ENCODE results near the gene GALE.
"Not testable (repeated sequence)": the region's sequence is repeated elsewhere in the genome, so short reads cannot be mapped to it uniquely, and the experiment has no call there.

GALE gene

DNA sequence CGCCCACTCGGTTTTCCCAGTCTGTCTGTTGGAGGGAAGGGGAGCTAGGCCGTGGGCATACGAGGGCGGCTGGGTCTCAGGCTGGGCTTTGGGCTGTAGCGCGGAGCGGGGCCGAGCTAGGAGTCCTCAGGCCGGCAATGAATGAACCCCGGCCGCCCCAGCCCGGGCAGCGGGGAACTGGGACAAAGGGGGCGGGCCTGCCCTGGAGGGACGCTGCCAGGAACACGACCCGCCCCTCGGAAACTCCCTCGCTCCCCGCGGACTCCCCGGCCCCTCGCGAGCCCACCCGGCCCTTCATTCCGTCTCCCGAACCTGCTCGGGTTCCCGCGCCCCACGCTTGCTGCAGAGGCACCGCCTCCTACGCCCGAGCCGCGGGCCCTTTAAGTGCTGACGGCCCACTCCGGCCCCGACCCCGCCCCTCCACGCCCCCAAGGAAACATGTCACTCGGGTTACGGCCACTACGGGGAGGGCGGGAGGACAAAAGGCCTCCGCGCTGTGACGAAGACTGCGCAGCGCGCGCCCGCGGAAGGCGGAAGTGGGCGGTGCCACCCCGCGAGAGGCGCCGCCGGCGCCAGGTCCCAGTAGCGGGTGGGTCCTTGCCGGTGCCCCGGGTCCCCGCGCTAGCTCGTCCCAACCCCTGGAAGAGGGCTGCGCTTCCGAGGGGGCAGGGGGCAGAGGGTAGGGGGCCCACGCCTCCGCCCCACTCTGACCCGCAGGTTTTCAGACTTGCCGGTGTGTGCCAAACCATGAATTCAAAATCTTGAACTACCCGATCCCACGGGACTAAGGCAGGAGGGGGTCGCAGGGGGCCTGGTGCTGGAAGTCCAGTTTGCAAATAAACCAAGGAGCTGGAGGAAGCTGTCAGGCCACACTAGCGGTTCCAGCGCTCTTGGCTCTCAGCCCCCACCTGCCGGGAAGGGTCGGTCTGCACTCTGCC, at the start of gene GALE:
Gene GALE (minus strand): TSS at position 355 of the 938 bp plus-strand sequence. CDS start 1,747 bp downstream, outside the sequence.
- Histone ChIP-seq H3K9ac (ENCODE audit: insufficient read length) (peak within 1 kb of the TSS; percentile 83), H3K27ac (peak within 1 kb of the TSS; percentile 48), H3K36me3 (ENCODE audit: insufficient read depth, low read length) (no peaks in the 10 kb centered on the region; the same call in 1 of the 2 replicates), H3K9me3 (ENCODE audit: low read depth, low read length) (no peaks in the 10 kb centered on the region), H3K4me3 (peak within 1 kb of the TSS; percentile 82)
- TF ChIP-seq POLR2AphosphoS5 (IDR thresholded peaks at IDR 0.05; ENCODE audit: borderline replicate concordance, low read depth, low read length): peak; percentile 85
- TF ChIP-seq FOXP2 (optimal IDR thresholded peaks at IDR 0.05; ENCODE audit: control extremely low read depth, extremely low read length, insufficient read depth): no peak
- no peak for TF ChIP-seq EZH2 (IDR thresholded peaks at IDR 0.05)
- peak; percentile 70 for DNase-seq (ENCODE audit: low read depth, low spot score)

DNA sequence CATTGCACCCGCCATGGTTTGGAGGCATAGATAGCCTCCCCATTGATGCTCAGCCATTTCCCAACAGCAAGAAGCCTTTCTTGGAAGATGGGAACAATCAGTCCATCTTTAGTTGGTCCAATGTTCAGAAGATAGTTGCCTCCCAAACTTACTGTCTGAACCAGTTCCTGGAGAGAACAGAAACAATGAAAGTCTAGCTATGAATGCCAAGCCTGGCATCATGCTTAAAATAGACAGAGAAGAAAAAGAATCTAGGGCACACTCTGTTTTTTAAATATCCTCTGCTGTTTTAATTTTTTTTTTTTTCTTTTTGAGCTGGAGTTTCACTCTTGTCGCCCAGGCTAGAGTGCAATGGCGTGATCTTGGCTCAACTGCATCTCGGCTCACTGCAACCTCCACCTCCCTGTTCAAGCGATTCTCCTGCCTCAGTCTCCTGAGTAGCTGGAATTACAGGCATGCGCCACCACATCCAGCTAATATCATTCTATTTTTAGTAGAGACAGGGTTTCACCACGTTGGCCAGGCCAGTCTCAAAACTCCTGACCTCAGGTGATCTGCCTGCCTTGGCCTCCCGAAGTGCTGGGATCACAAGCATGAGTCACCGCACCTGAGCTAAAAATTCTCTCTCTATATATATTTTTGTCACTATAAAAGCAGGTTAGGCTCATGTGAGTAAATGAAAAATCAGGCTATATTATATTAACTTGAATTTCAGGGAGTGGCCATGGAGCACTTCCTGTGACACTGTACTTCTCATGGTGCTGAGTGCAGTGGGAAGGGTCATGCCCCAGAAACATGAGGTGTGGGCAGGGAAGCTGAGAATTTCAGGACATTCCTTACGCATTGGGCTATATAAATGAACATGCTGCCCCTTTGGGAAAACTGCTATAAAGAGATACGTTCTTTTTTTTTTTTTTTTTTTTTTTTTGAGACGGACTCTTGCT, 48.4 kb upstream of the GALE start:
- Histone ChIP-seq H3K4me3 (no peak overlapping the region), H3K27ac (no peak overlapping the region), H3K36me3 (ENCODE audit: insufficient read depth, low read length) (peaks cover 38% of the 10 kb centered on the region), H3K9me3 (ENCODE audit: low read depth, low read length) (no peaks in the 10 kb centered on the region; the same call in 1 of the 2 replicates), H3K9ac (ENCODE audit: insufficient read length) (no peak overlapping the region)
- TF ChIP-seq FOXP2 (optimal IDR thresholded peaks at IDR 0.05; ENCODE audit: control extremely low read depth, extremely low read length, insufficient read depth): no peak
- TF ChIP-seq POLR2AphosphoS5 (IDR thresholded peaks at IDR 0.05; ENCODE audit: borderline replicate concordance, low read depth, low read length): no peak
- TF ChIP-seq EZH2 (IDR thresholded peaks at IDR 0.05): no peak
- no peak for DNase-seq (ENCODE audit: low read depth, low spot score)

- H3K9ac ChIP-seq (ENCODE audit: insufficient read length); H3K9me3 ChIP-seq (ENCODE audit: low read depth, low read length); DNase-seq (ENCODE audit: low read depth, low spot score); H3K27ac ChIP-seq; H3K4me3 ChIP-seq: not testable (repeated sequence)
- peaks cover 38% of the 10 kb centered on the region for H3K36me3 ChIP-seq (ENCODE audit: insufficient read depth, low read length)
These were observed 47.0 kb upstream of the GALE start for GRCh38 chr1:23847482-23848095.

DNA sequence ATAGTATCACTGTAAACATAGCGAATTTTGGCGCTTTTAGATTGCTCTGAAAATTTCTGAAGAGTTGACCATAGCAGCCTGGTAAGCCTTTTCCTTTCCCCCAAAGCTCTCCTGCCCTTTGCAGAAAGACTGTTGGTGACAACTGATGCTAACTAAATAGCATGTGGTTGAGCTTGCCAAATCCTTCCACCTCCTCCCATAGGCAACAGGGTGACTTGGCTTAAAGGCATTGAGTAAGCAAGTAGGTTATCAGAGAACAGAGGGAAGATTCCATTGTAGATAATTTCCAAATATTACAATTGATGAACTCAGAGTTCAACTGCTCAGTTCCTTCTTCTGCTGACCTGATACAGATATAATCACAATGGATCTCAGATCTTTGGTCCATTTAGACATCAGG, 44.6 kb upstream of the GALE start:
- Histone ChIP-seq H3K4me3 (no peak overlapping the region), H3K9me3 (ENCODE audit: low read depth, low read length) (no peaks in the 10 kb centered on the region; the same call in 1 of the 2 replicates), H3K36me3 (ENCODE audit: insufficient read depth, low read length) (peaks cover 38% of the 10 kb centered on the region), H3K9ac (ENCODE audit: insufficient read length) (no peak overlapping the region), H3K27ac (no peak overlapping the region)
- TF ChIP-seq EZH2 (IDR thresholded peaks at IDR 0.05) (no peak), POLR2AphosphoS5 (IDR thresholded peaks at IDR 0.05; ENCODE audit: borderline replicate concordance, low read depth, low read length) (no peak), FOXP2 (optimal IDR thresholded peaks at IDR 0.05; ENCODE audit: control extremely low read depth, extremely low read length, insufficient read depth) (no peak)
- no peak for DNase-seq (ENCODE audit: low read depth, low spot score)

- Histone ChIP-seq H3K4me3 (no peak overlapping the region), H3K9me3 (ENCODE audit: low read depth, low read length) (no peaks in the 10 kb centered on the region; the same call in 1 of the 2 replicates), H3K9ac (ENCODE audit: insufficient read length) (no peak overlapping the region), H3K27ac (no peak overlapping the region), H3K36me3 (ENCODE audit: insufficient read depth, low read length) (peaks cover 32% of the 10 kb centered on the region)
- DNase-seq (ENCODE audit: low read depth, low spot score): no peak
- TF ChIP-seq FOXP2 (optimal IDR thresholded peaks at IDR 0.05; ENCODE audit: control extremely low read depth, extremely low read length, insufficient read depth) (no peak), POLR2AphosphoS5 (IDR thresholded peaks at IDR 0.05; ENCODE audit: borderline replicate concordance, low read depth, low read length) (no peak), EZH2 (IDR thresholded peaks at IDR 0.05) (no peak)
These were observed 43.1 kb upstream of the GALE start for GRCh38 chr1:23843644-23844043.

DNA sequence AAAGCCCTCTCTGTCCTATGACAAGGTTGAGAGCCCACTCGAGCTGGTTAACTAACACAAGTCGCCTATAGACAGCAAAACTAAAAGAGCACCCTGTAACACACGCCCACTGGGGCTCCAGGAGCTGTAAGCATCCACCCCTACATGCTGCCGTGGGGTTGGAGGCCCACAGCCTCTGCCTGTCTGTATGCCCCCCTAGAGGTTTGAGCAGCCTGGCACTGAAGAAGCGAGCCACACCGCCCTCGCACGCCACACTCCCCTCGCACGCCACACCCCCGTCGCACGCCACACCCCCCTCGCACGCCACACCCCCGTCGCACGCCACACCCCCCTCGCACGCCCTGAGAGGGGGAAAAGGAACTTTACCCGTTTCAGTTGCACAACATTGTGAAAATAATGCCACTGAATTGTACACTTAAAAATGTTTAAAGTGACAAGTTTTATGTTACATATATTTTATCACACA, 37.9 kb upstream of the GALE start:
- Histone ChIP-seq H3K4me3 (peak overlapping the region; percentile 71), H3K27ac (peak overlapping the region; percentile 42; the same call in 1 of the 2 replicates), H3K36me3 (ENCODE audit: insufficient read depth, low read length) (no peaks in the 10 kb centered on the region), H3K9ac (ENCODE audit: insufficient read length) (peak overlapping the region; percentile 60), H3K9me3 (ENCODE audit: low read depth, low read length) (no peaks in the 10 kb centered on the region)
- TF ChIP-seq FOXP2 (optimal IDR thresholded peaks at IDR 0.05; ENCODE audit: control extremely low read depth, extremely low read length, insufficient read depth): no peak
- no peak for TF ChIP-seq EZH2 (IDR thresholded peaks at IDR 0.05)
- TF ChIP-seq POLR2AphosphoS5 (IDR thresholded peaks at IDR 0.05; ENCODE audit: borderline replicate concordance, low read depth, low read length): peak; percentile 30
- peak; percentile 6 for DNase-seq (ENCODE audit: low read depth, low spot score)

DNA sequence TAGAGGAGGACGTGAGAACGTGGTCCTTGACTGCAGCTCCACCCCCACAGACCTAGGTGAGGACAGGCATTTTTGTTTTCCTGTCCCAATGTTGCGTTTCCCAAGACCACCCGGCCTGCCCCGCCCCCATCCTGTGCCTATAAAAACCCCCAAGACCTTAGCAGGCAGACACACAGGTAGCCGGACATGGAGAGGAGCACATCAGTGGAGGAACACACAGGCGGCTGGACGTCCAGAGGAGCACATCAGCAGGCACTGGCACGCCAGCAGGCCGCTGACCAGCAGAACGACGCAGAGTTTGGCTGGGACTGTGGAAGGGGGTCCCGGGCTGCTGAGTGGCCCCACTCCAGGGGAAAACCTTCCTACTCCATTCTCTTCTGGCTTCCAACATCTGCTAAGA, 37.4 kb upstream of the GALE start:
- Histone ChIP-seq H3K9me3 (ENCODE audit: low read depth, low read length) (no peaks in the 10 kb centered on the region), H3K27ac (no peak overlapping the region), H3K36me3 (ENCODE audit: insufficient read depth, low read length) (no peaks in the 10 kb centered on the region), H3K9ac (ENCODE audit: insufficient read length) (no peak overlapping the region), H3K4me3 (peak overlapping the region; percentile 71)
- no peak for TF ChIP-seq FOXP2 (optimal IDR thresholded peaks at IDR 0.05; ENCODE audit: control extremely low read depth, extremely low read length, insufficient read depth)
- TF ChIP-seq EZH2 (IDR thresholded peaks at IDR 0.05): no peak
- TF ChIP-seq POLR2AphosphoS5 (IDR thresholded peaks at IDR 0.05; ENCODE audit: borderline replicate concordance, low read depth, low read length): no peak
- no peak for DNase-seq (ENCODE audit: low read depth, low spot score)

All from SK-N-MC (cell line).